K562 (cell line): ENCODE results near the gene SLCO2A1. TPM values are rescaled to one million over a fixed set of nuclear protein-coding genes. Genes with fewer than 3 reads are reported as not detected.

ENCODE experiments used
- ATAC-seq: fragments of 200-7000 bp; cut with Tn5 transposase; 3 replicates; pipeline ENCODE4 v1.9.1; 2020; ENCODE audit warnings: moderate library complexity
- BruUV-seq: library from RNA; stranded (reverse); fragments of 400-500 nt; replicated peaks from 2 replicates; lab custom pipeline; 2021; lab: Mats Ljungman, UMichigan
- CTCF ChIA-PET: fragments of 300-600 bp; formaldehyde crosslinking; extraction: SDS; loops from one replicate; lab custom pipeline; 2021; ENCODE audit warnings: low intra/inter-chr PET ratio; lab: Yijun Ruan, JAX
- POLR2A ChIA-PET: fragments of 300-600, 350-650 bp; sonication (Branson Sonifier 250); formaldehyde crosslinking; extraction: SDS; loops from one replicate; lab custom pipeline; 2021; ENCODE audit warnings: antibody characterized with exemption, inconsistent platforms; lab: Yijun Ruan, JAX
- DNase-seq, 4 experiments: peaks; one replicate each; pipeline versions ENCODE4 v3.0.0 to v3.0.0-alpha.2; 2011 to 2018; ENCODE audit warnings: low spot score in 3 of 4, mixed read lengths in 3 of 4; ENCODE audit errors: extremely low read depth in 1 of 4
- FAIRE-seq: peaks from 2 replicates; lab custom pipeline; 2011; peaks lifted over from hg19 to GRCh38; lab: Jason Lieb, UNC
- H2AFZ ChIP-seq: 2 replicates; pipeline ENCODE4 v1.6.0; 2011; ENCODE audit warnings: low read depth, low read length, control low read depth, inconsistent platforms
- H3K27ac ChIP-seq: fragments of 200-600 bp; 3 replicates; pipeline ENCODE4 v1.8.0; 2011; ENCODE audit warnings: low read depth, mild to moderate bottlenecking, control low read depth, inconsistent platforms, low read length, moderate library complexity, mixed read lengths; ENCODE audit errors: extremely low read depth
- H3K27me3 ChIP-seq, 2 experiments: fragments of 300-600 bp in 1 of 2; 2 replicates in 1 of 2; 3 replicates in 1 of 2; pipeline versions ENCODE4 v1.6.0 to v1.8.0; 2011; ENCODE audit warnings: inconsistent platforms in 2 of 2, low read length in 2 of 2, mild to moderate bottlenecking in 1 of 2, mixed read lengths in 1 of 2, moderate library complexity in 1 of 2; ENCODE audit not compliant: control insufficient read depth in 2 of 2, insufficient read depth in 2 of 2
- H3K36me3 ChIP-seq: fragments of 300-600 bp; 3 replicates; pipeline ENCODE4 v1.8.0; 2011; ENCODE audit warnings: mild to moderate bottlenecking, low read length, inconsistent platforms; ENCODE audit not compliant: control insufficient read depth, insufficient read depth
- H3K4me1 ChIP-seq, 2 experiments: fragments of 200-600 bp in 1 of 2; replicated peaks in 1 of 2; 2 replicates in 1 of 2; 3 replicates in 1 of 2; pipeline versions ENCODE4 v1.5.1 to v1.8.0; 2011; ENCODE audit warnings: inconsistent platforms in 2 of 2, low read length in 2 of 2, mild to moderate bottlenecking in 1 of 2, mixed read lengths in 1 of 2, moderate library complexity in 1 of 2; ENCODE audit not compliant: control insufficient read depth in 2 of 2, insufficient read depth in 2 of 2
- H3K4me2 ChIP-seq: 2 replicates; pipeline ENCODE4 v1.6.1; 2011; ENCODE audit warnings: low read length, control low read depth, inconsistent platforms, mixed read lengths; ENCODE audit not compliant: insufficient read depth
- H3K4me3 ChIP-seq: fragments of 200-600 bp; sonication (generic), shearing (Covaris generic); 2 replicates; pipeline ENCODE4 v1.5.1; 2016; ENCODE audit warnings: control low read depth, inconsistent platforms
- H3K79me2 ChIP-seq: fragments of 200-600 bp; 3 replicates; pipeline ENCODE4 v1.8.0; 2011; ENCODE audit warnings: low read length, inconsistent platforms; ENCODE audit not compliant: control insufficient read depth, insufficient read depth
- H3K9ac ChIP-seq, 2 experiments: 2 replicates each; pipeline versions ENCODE4 v1.6.0 to v1.6.1; 2011; ENCODE audit warnings: low read depth in 2 of 2, low read length in 2 of 2, control low read depth in 1 of 2, inconsistent platforms in 1 of 2, mild to moderate bottlenecking in 1 of 2, mixed read lengths in 1 of 2; ENCODE audit not compliant: insufficient read depth in 1 of 2
- H3K9me1 ChIP-seq: one replicate; pipeline ENCODE4 v1.6.0; 2011; ENCODE audit warnings: inconsistent platforms, mild to moderate bottlenecking, low read length, moderate library complexity; ENCODE audit not compliant: control insufficient read depth, insufficient read depth
- H3K9me3 ChIP-seq: replicated peaks from 2 replicates; pipeline ENCODE4 v1.5.1; 2011; ENCODE audit warnings: low read depth, low read length, inconsistent platforms; ENCODE audit not compliant: control insufficient read depth, insufficient read depth
- H4K20me1 ChIP-seq: replicated peaks from 2 replicates; pipeline ENCODE4 v1.6.1; 2011; ENCODE audit warnings: low read length, inconsistent platforms, mixed read lengths; ENCODE audit not compliant: control insufficient read depth, insufficient read depth
- DACH1 ChIP-seq: fragments of 450-650 bp; IDR thresholded peaks from 2 replicates; pipeline ENCODE4 v1.6.1; 2018; ENCODE audit not compliant: partially characterized antibody
- FIP1L1 ChIP-seq: fragments of 200-400 bp; formaldehyde crosslinking; IDR thresholded peaks from 2 replicates; pipeline ENCODE4 v1.6.1; 2018; ENCODE audit warnings: mild to moderate bottlenecking, low read depth, low read length; ENCODE audit not compliant: poor library complexity, severe bottlenecking
- ZKSCAN3 ChIP-seq: fragments of 250-450 bp; sonication (Bioruptor Pico); IDR thresholded peaks from 2 replicates; pipeline ENCODE4 v1.4.0; 2020
- ZNF134 ChIP-seq: fragments of 250-450 bp; sonication (Bioruptor Pico); conservative IDR thresholded peaks from 2 replicates; pipeline ENCODE4 v1.4.0; 2020
- ZNF217 ChIP-seq: sonication (generic); formaldehyde crosslinking; IDR thresholded peaks from 2 replicates; pipeline ENCODE4 v1.8.0; 2022; ENCODE audit warnings: mild to moderate bottlenecking, missing genetic modification reagents
- WGBS: fragments of 100-300 bp; shearing (Covaris generic); methylation state at CpG from one replicate; pipeline ENCODE4 v1.1.6; 2016; ENCODE audit warnings: low coverage, mixed read lengths; ENCODE audit not compliant: insufficient coverage; ENCODE audit errors: missing lambda C conversion rate; 5-methylcytosine and 5-hydroxymethylcytosine counted together
- in situ Hi-C: fragments of 300-500 bp; cut with MboI; formaldehyde crosslinking; loops from 4 replicates; pipeline ENCODE4 v1.15.0; 2018; ENCODE audit warnings: inconsistent platforms, mixed read lengths
- intact Hi-C: fragments of 100-400 bp; cut with micrococcal nuclease; formaldehyde crosslinking; loops from 2 replicates; pipeline ENCODE4 v1.14.2; 2022
- polyA plus RNA-seq, 8 experiments: library from polyadenylated mRNA; depleted of rRNA in 4 of 8; stranded (reverse) in 5 of 8; unstranded in 3 of 8; fragments of >200 nt; fragmentation: Nextera tagmentation in 2 of 8; fragmentation: Illumina TruSeq in 1 of 8; extraction: Ambion mirVana in 2 of 8; extraction: Trizol in 1 of 8; gene quantifications; 2 replicates each; pipeline versions ENCODE4 v1.2.1 to v1.2.3, GENCODE V29; 2011 to 2014; ENCODE audit warnings: inconsistent platforms in 1 of 8, missing spikeins in 1 of 8
- total RNA-seq, 7 experiments: library from RNA; depleted of rRNA in 6 of 7; stranded (reverse); fragments of >200 nt in 6 of 7; fragmentation: Illumina TruSeq in 2 of 7; extraction: Trizol in 2 of 7; gene quantifications; 2 replicates each; pipeline versions ENCODE4 v1.2.1 to v1.2.3, GENCODE V29; 2011 to 2021; ENCODE audit warnings: low replicate concordance in 1 of 7
- TF ChIP-seq, protein P1 (sequence below): fragments of 250-450 bp; sonication (Bioruptor Pico); IDR thresholded peaks from 2 replicates; pipeline ENCODE4 v1.5.0; 2020; ENCODE audit warnings: mild to moderate bottlenecking

The SLCO2A1 gene
- total and polyA plus RNA-seq, 9 of the 15 experiments (the other 6 are each of a cell fraction or from before 2014, with no cell fraction given), result 0.16 to 1.0 TPM; not detected in 7

- BruUV-seq, result no TSS peak
- POLR2A ChIA-PET, result interaction anchor here (0.6 kb wide), 1 partner anchor 23 kb away, joined by 3 read pairs; no protein-coding TSS in a partner anchor
- no peak overlapping the region for H2AFZ ChIP-seq
- no peak overlapping the region for H3K27ac ChIP-seq
- in situ Hi-C loops (no loop called here), intact Hi-C loops (no loop called here)
- no peaks in the 10 kb centered on the region for H3K36me3 ChIP-seq
- no peaks in the 10 kb centered on the region for H4K20me1 ChIP-seq
- CTCF ChIA-PET, result no interaction called here
- H3K4me3 ChIP-seq, result no peak overlapping the region
- H3K4me1 ChIP-seq, result no peaks in the 10 kb centered on the region
- no peak overlapping the region for H3K4me2 ChIP-seq
- 0% methylated on average over 2 of the region's 2 CpGs for WGBS
- H3K9me3 ChIP-seq, result no peaks in the 10 kb centered on the region
- H3K27me3 ChIP-seq, result peaks cover 2 to 19% of the 10 kb centered on the region in 2 experiments; a peak in 2 of 5 replicates
- H3K9ac ChIP-seq, result no peak overlapping the region
- FAIRE-seq (no peak), DNase-seq (no peak), ATAC-seq (no peak)
- no peaks in the 10 kb centered on the region for H3K9me1 ChIP-seq
- TF ChIP-seq FIP1L1 (no peak), ZKSCAN3 (CRISPR knock-in tag) (no peak), ZNF217 (CRISPR knock-in tag) (no peak), ZNF134 (CRISPR knock-in tag) (no peak), DACH1 (no peak)
- TF ChIP-seq, protein P1, sequence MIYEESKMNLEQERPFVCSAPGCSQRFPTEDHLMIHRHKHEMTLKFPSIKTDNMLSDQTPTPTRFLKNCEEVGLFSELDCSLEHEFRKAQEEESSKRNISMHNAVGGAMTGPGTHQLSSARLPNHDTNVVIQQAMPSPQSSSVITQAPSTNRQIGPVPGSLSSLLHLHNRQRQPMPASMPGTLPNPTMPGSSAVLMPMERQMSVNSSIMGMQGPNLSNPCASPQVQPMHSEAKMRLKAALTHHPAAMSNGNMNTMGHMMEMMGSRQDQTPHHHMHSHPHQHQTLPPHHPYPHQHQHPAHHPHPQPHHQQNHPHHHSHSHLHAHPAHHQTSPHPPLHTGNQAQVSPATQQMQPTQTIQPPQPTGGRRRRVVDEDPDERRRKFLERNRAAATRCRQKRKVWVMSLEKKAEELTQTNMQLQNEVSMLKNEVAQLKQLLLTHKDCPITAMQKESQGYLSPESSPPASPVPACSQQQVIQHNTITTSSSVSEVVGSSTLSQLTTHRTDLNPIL (CRISPR knock-in tag), result no peak
- no peaks in the 10 kb centered on the region for H3K79me2 ChIP-seq
Observed at GRCh38 chr3:134076851-134077250, 47.1 kb upstream of the SLCO2A1 start.
